ENCODE measurements around the gene CRMP1.

GRCh38 chr4:5931526-5931925, 38.6 kb upstream of the CRMP1 start:
- TF ChIP-seq CTCF (IDR thresholded peaks at IDR 0.05) (no peak), POLR2A (IDR thresholded peaks at IDR 0.05) (no peak)

Data from thyroid gland (tissue), 4 donors.